Measurements from ENCODE around the gene ZSCAN30. TPM values are rescaled to one million over a fixed set of nuclear protein-coding genes. Genes with fewer than 3 reads are reported as not detected.

The ZSCAN30 gene
- total RNA-seq, 1 donor from 2014 or later = 18.9 TPM

DNA sequence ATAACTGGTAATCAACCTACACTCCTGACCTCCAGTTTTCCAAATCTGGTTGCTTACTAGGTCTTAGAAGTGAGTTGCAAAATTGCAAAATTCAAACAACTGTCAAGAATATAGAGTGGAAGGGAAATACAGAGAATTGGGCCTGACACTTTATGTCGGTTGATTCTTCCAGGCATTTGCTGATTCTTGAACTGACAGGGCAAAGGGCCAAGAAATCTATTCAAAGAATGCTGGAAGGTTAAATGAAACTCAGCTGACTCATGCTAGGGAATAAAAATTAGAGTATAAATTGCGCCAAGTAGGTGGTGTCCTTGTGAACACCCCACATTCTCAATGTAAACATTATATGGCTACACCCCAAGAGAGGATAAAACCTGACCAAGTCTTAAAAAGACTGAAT is 21.5 kb upstream of the ZSCAN30 start:
- no peak overlapping the region for H3K27ac ChIP-seq
- intact Hi-C loops (cut with DNase I) = no loop called here
- TF ChIP-seq, protein P1, sequence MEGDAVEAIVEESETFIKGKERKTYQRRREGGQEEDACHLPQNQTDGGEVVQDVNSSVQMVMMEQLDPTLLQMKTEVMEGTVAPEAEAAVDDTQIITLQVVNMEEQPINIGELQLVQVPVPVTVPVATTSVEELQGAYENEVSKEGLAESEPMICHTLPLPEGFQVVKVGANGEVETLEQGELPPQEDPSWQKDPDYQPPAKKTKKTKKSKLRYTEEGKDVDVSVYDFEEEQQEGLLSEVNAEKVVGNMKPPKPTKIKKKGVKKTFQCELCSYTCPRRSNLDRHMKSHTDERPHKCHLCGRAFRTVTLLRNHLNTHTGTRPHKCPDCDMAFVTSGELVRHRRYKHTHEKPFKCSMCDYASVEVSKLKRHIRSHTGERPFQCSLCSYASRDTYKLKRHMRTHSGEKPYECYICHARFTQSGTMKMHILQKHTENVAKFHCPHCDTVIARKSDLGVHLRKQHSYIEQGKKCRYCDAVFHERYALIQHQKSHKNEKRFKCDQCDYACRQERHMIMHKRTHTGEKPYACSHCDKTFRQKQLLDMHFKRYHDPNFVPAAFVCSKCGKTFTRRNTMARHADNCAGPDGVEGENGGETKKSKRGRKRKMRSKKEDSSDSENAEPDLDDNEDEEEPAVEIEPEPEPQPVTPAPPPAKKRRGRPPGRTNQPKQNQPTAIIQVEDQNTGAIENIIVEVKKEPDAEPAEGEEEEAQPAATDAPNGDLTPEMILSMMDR (IDR thresholded peaks at IDR 0.05) = no peak
- no peaks in the 10 kb centered on the region for H3K27me3 ChIP-seq
- no peaks in the 10 kb centered on the region for H3K4me1 ChIP-seq
- peaks cover 10% of the 10 kb centered on the region for H3K36me3 ChIP-seq
- DNase-seq = no peak
- ATAC-seq = no peak
- peaks cover 47% of the 10 kb centered on the region for H3K9me3 ChIP-seq
- no peak overlapping the region for H3K4me3 ChIP-seq

DNA sequence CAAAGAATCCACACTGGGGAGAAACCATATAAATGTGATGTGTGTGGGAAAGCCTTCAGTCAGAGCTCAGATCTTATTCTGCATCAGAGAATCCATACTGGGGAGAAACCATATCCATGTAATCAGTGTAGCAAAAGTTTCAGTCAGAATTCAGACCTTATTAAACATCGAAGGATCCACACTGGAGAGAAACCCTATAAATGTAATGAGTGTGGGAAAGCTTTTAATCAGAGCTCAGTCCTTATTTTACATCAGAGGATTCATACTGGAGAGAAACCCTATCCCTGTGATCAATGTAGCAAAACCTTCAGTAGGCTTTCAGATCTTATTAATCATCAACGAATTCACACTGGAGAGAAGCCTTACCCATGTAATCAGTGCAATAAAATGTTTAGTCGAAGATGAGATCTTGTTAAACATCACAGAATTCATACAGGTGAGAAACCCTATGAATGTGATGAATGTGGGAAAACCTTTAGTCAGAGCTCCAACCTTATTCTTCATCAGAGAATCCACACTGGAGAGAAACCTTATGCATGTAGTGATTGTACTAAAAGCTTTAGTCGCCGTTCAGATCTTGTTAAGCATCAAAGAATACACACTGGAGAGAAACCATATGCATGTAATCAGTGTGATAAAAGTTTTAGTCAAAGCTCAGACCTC is 16.7 kb upstream of the ZSCAN30 start:
- H3K9me3 ChIP-seq = peaks cover 89% of the 10 kb centered on the region
- peaks cover 13% of the 10 kb centered on the region for H3K36me3 ChIP-seq
- ATAC-seq (no peak), DNase-seq (no peak)
- TF ChIP-seq, protein P1 (IDR thresholded peaks at IDR 0.05) = no peak
- no peak overlapping the region for H3K4me3 ChIP-seq
- intact Hi-C loops (cut with DNase I) = no loop called here
- H3K4me1 ChIP-seq = no peaks in the 10 kb centered on the region
- H3K27me3 ChIP-seq = no peaks in the 10 kb centered on the region
- H3K27ac ChIP-seq = no peak overlapping the region

DNA sequence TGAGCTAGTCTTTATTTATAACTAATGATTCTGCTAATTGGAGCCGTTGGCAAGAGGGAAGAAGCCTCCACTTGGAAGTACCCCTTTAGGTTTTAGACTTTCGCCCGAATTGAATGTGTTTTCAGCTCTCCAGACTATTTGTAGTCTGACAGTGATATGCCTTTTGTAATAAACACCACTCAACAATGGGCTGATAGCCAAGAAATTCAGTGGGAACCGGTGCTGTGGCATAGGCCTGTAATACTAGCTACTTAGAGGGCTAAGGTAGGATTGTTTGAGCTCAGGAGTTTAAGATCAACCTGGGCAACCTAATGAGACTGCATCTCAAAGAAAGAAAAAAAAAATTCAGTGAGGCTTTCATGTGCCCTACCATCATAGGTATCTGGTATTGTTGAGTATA is 13.6 kb upstream of the ZSCAN30 start:
- DNase-seq (no peak), ATAC-seq (no peak)
- TF ChIP-seq, protein P1 (IDR thresholded peaks at IDR 0.05) = no peak
- intact Hi-C loops (cut with DNase I) = no loop called here
- Histone ChIP-seq H3K36me3 (peaks cover 25% of the 10 kb centered on the region), H3K27me3 (no peaks in the 10 kb centered on the region), H3K4me3 (no peak overlapping the region), H3K9me3 (peaks cover 73% of the 10 kb centered on the region), H3K4me1 (no peaks in the 10 kb centered on the region), H3K27ac (no peak overlapping the region)

DNA sequence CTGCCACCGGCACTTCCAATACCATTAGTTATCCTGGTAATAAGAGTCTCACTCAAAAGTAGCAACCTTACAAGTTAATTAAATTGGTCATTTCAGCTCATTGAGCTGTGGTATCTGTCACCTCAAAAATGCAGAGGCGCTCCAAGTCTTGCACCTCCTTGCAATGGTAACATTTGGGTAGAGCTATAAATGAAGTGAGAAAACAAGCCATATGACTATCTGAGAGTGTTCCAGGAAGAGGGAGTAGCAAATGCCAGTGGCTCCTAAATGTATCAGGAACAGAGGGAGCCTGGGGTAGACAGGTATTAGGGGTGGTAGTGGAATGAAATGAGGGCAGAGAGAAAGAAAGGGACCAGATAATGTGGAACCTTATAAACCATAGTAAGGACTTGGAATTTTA is 6.0 kb upstream of the ZSCAN30 start:
- Histone ChIP-seq H3K4me3 (no peak overlapping the region), H3K36me3 (peaks cover 25% of the 10 kb centered on the region), H3K27me3 (no peaks in the 10 kb centered on the region), H3K4me1 (peaks cover 8% of the 10 kb centered on the region), H3K27ac (no peak overlapping the region), H3K9me3 (peaks cover 7% of the 10 kb centered on the region)
- TF ChIP-seq, protein P1 (IDR thresholded peaks at IDR 0.05) = no peak
- DNase-seq (no peak), ATAC-seq (no peak)
- intact Hi-C loops (cut with DNase I) = no loop called here

DNA sequence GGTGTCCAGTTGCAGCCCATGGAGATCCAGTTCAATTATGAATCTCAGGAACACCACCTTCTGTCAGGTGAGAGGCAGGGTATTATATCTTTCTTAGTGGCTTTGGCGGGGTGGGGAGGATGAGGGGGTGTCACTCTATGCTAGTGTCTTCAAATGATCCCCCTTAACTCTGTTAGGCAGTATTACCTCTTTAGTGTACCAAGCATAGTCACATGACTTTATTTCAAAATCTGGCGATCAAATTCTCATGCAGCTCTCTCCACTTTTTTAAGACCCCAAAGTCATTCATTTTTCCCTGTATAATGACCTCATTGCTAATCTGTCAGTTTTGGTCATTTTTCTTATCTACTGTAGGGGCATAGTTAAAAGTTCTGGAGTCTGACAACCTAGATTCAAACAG is 1.1 kb upstream of the ZSCAN30 start:
- Histone ChIP-seq H3K27me3 (no peaks in the 10 kb centered on the region), H3K4me1 (peaks cover 11% of the 10 kb centered on the region), H3K27ac (peak overlapping the region; percentile 84), H3K4me3 (peak overlapping the region; percentile 85), H3K36me3 (peaks cover 12% of the 10 kb centered on the region), H3K9me3 (no peaks in the 10 kb centered on the region)
- intact Hi-C loops (cut with DNase I) = no loop called here
- DNase-seq = no peak
- TF ChIP-seq, protein P1 (IDR thresholded peaks at IDR 0.05) = no peak
- ATAC-seq = no peak

DNA sequence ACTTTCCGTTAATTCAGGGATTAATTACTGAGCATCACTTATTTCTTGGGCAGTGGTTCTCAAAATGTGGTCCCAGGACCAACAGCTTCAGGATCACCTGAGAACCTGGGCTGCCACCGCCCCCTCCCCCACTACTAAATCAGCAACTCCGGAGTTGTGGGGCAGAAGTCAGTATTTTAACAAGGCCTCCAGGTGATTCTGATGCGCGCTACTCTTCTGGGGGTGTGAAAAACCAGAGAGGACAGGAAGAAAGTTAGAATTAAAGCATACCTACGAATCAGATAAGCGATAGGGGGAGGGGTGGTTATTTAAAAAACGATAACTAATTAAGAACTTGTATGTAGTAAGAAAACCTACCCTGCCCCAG is 319 bp downstream of the ZSCAN30 start:
- DNase-seq = peak; percentile 67
- intact Hi-C loops (cut with DNase I) = no loop called here
- peak; percentile 27 for ATAC-seq
- peak overlapping the region; percentile 84 for H3K27ac ChIP-seq
- H3K27me3 ChIP-seq = no peaks in the 10 kb centered on the region
- peaks cover 11% of the 10 kb centered on the region for H3K4me1 ChIP-seq
- peak overlapping the region; percentile 85 for H3K4me3 ChIP-seq
- H3K36me3 ChIP-seq = peaks cover 7% of the 10 kb centered on the region
- TF ChIP-seq, protein P1 (IDR thresholded peaks at IDR 0.05) = no peak
- H3K9me3 ChIP-seq = no peaks in the 10 kb centered on the region
